Ovary (tissue), 9 donors: ENCODE results near the gene ORC3. TPM values are rescaled to one million over a fixed set of nuclear protein-coding genes. Genes with fewer than 3 reads are reported as not detected.
"Not testable (repeated sequence)": the region's sequence is repeated elsewhere in the genome, so short reads cannot be mapped to it uniquely, and the experiment has no call there.

ENCODE experiments used
- DNase-seq, 5 donors: peaks; one replicate each; pipeline ENCODE4 v3.0.0-alpha.2; 2019 to 2020
- H3K27ac ChIP-seq, 2 donors: fragments of 200-600 bp; one replicate each; pipeline versions ENCODE4 v1.5.1 to v1.8.0; 2019 to 2022
- H3K27me3 ChIP-seq: fragments of 200-600 bp; one replicate; pipeline ENCODE4 v1.8.0; 2022
- H3K36me3 ChIP-seq: fragments of 200-600 bp; sonication (generic); one replicate; pipeline ENCODE4 v1.5.1; 2019
- H3K4me1 ChIP-seq: one replicate; pipeline ENCODE4 v1.8.1; 2013; ENCODE audit warnings: mild to moderate bottlenecking, moderate library complexity; ENCODE audit not compliant: insufficient read depth
- H3K4me3 ChIP-seq: fragments of 200-600 bp; sonication (generic); one replicate; pipeline ENCODE4 v1.5.1; 2017
- H3K9me3 ChIP-seq, 2 donors: fragments of 200-600 bp in 1 of 2; sonication (generic) in 1 of 2; one replicate each; pipeline versions ENCODE4 v1.5.1 to v1.8.1; 2013 to 2019; ENCODE audit warnings: mild to moderate bottlenecking in 1 of 2, moderate library complexity in 1 of 2
- CTCF ChIP-seq, 3 donors: fragments of 450-650 bp in 2 of 3; fragments of 200-600 bp in 1 of 3; IDR thresholded peaks; one replicate each; pipeline versions ENCODE4 v1.5.1 to v1.8.0; 2016 to 2022; ENCODE audit warnings: antibody characterized with exemption in 3 of 3, mild to moderate bottlenecking in 1 of 3
- EP300 ChIP-seq: sonication (generic); formaldehyde crosslinking; IDR thresholded peaks from one replicate; pipeline ENCODE4 v1.6.1; 2017; ENCODE audit warnings: antibody characterized with exemption
- POLR2A ChIP-seq: fragments of 450-650 bp; IDR thresholded peaks from one replicate; pipeline ENCODE4 v1.6.1; 2017; ENCODE audit warnings: antibody characterized with exemption, mild to moderate bottlenecking, moderate library complexity
- WGBS, 3 donors: extraction: QIAGEN DNeasy Blood & Tissue Kit in 1 of 3; methylation state at CpG; one replicate each; pipeline versions ENCODE4 v1.1.5 to v1.1.7; 2013 to 2017; 5-methylcytosine and 5-hydroxymethylcytosine counted together
- intact Hi-C, 4 donors: fragments of 100-400 bp; cut with DNase I; formaldehyde crosslinking; loops; one replicate each; pipeline versions ENCODE4 v1.11.0 to v1.15.1; 2022 to 2023
- polyA plus RNA-seq, 2 donors: library from polyadenylated mRNA; stranded (reverse); fragments of 200-250 nt in 1 of 2; fragments of 350-450 nt in 1 of 2; fragmentation: Illumina TruSeq in 1 of 2; extraction: RNeasy Lipid Tissue Mini Kit (QIAGEN cat#74804) in 1 of 2; gene quantifications; one replicate each; pipeline ENCODE4 v1.2.3, GENCODE V29; 2013 to 2014
- total RNA-seq, 7 donors: library from RNA; depleted of rRNA in 2 of 7; stranded (reverse); fragments of >200 nt in 2 of 7; fragmentation: NEBNext Ultra II Directional in 3 of 7; extraction: Animal tissue kit (Norgen Biotek cat#: 25700) in 3 of 7; gene quantifications; one replicate each; pipeline versions ENCODE4 v1.1.0 to v1.2.4, GENCODE V29; 2016 to 2023
- donor health status: DM: no; HTN: no; CAD: no; lungs with moderate emphysema.
- donor health status: DM: no; HTN: no; CAD: no.
- donor health status: Bipolar disorder and iron deficiency.
- donor health status: DM: yes; HTN: yes; CAD: no.
- donor health status: DM: no; HTN: no; CAD: no.
- donor health status: DM: yes; HTN: yes; CAD: no.

ORC3 gene
- total and polyA plus RNA-seq, 9 donors: 17.4 to 35.8 (median 26.0) TPM

- intact Hi-C loops: no loop called here
- TF ChIP-seq POLR2A (no peak), EP300 (no peak), CTCF (IDR thresholded peaks at IDR 0.05) (no peak)
- no peak overlapping the region for H3K27ac ChIP-seq
- DNase-seq: no peak
- no peak overlapping the region for H3K4me3 ChIP-seq
- H3K27me3 ChIP-seq: no peaks in the 10 kb centered on the region
- no peaks in the 10 kb centered on the region for H3K9me3 ChIP-seq
- WGBS, 3 donors: 94 to 97% (median 94%) methylated on average over 1 of the region's 1 CpG
- no peaks in the 10 kb centered on the region for H3K4me1 ChIP-seq
- H3K36me3 ChIP-seq: no peaks in the 10 kb centered on the region
Observed at GRCh38 chr6:87600576-87600975, 10.6 kb downstream of the ORC3 start.

GRCh38 chr6:87606199-87606598 is 16.3 kb downstream of the ORC3 start:
- H3K27ac ChIP-seq: no peak overlapping the region
- H3K4me3 ChIP-seq: no peak overlapping the region
- no peaks in the 10 kb centered on the region for H3K4me1 ChIP-seq
- no peak for TF ChIP-seq EP300
- no peak for TF ChIP-seq CTCF (IDR thresholded peaks at IDR 0.05)
- no peak for TF ChIP-seq POLR2A
- no peaks in the 10 kb centered on the region for H3K27me3 ChIP-seq
- WGBS, 3 donors: 61 to 72% (median 64%) methylated on average over 2 of the region's 2 CpGs
- no peaks in the 10 kb centered on the region for H3K9me3 ChIP-seq
- intact Hi-C loops: no loop called here
- DNase-seq: no peak
- no peaks in the 10 kb centered on the region for H3K36me3 ChIP-seq

GRCh38 chr6:87608802-87609201 is 18.9 kb downstream of the ORC3 start:
- Histone ChIP-seq H3K4me3 (no peak overlapping the region), H3K9me3 (no peaks in the 10 kb centered on the region), H3K4me1 (no peaks in the 10 kb centered on the region), H3K36me3 (no peaks in the 10 kb centered on the region), H3K27me3 (no peaks in the 10 kb centered on the region), H3K27ac (no peak overlapping the region)
- intact Hi-C loops: no loop called here
- TF ChIP-seq POLR2A (no peak), EP300 (no peak), CTCF (IDR thresholded peaks at IDR 0.05) (no peak)
- 76 to 90% (median 88%) methylated on average over 3 of the region's 3 CpGs for WGBS, 3 donors
- DNase-seq: no peak

GRCh38 chr6:87613018-87613417 is 23.1 kb downstream of the ORC3 start:
- 98 to 100% (median 98%) methylated on average over 2 of the region's 2 CpGs for WGBS, 3 donors
- intact Hi-C loops, DNase-seq: not testable (repeated sequence)

GRCh38 chr6:87617405-87617804 is 27.5 kb downstream of the ORC3 start:
- WGBS, 3 donors: 90 to 96% (median 95%) methylated on average over 4 of the region's 4 CpGs
- TF ChIP-seq POLR2A (no peak), EP300 (no peak), CTCF (IDR thresholded peaks at IDR 0.05) (no peak)
- no peak for DNase-seq
- Histone ChIP-seq H3K4me3 (no peak overlapping the region), H3K36me3 (no peaks in the 10 kb centered on the region), H3K4me1 (no peaks in the 10 kb centered on the region), H3K9me3 (no peaks in the 10 kb centered on the region), H3K27ac (no peak overlapping the region), H3K27me3 (no peaks in the 10 kb centered on the region)
- intact Hi-C loops: no loop called here

More at GRCh38 chr6:87613018-87613417, 23.1 kb downstream of the ORC3 start:
- H3K4me3 ChIP-seq, H3K36me3 ChIP-seq, H3K9me3 ChIP-seq, H3K27ac ChIP-seq, H3K27me3 ChIP-seq, H3K4me1 ChIP-seq: not testable (repeated sequence)
